Gastroesophageal sphincter (tissue), 3 donors: Measurements from ENCODE around the gene RNASEH2A.

Experiments
- POLR2AphosphoS5 ChIP-seq: sonication (generic); formaldehyde crosslinking; IDR thresholded peaks from one replicate; pipeline ENCODE4 v1.6.1; 2017; ENCODE audit warnings: antibody characterized with exemption
- TF ChIP-seq, protein P1 (sequence below), 4 experiments: fragments of 200-600 bp in 2 of 4; fragments of 450-650 bp in 2 of 4; sonication (generic) in 1 of 4; IDR thresholded peaks; one replicate each; pipeline ENCODE4 v1.5.1; 2017 to 2019; ENCODE audit warnings: antibody characterized with exemption in 4 of 4, mild to moderate bottlenecking in 2 of 4, moderate library complexity in 2 of 4

DNA sequence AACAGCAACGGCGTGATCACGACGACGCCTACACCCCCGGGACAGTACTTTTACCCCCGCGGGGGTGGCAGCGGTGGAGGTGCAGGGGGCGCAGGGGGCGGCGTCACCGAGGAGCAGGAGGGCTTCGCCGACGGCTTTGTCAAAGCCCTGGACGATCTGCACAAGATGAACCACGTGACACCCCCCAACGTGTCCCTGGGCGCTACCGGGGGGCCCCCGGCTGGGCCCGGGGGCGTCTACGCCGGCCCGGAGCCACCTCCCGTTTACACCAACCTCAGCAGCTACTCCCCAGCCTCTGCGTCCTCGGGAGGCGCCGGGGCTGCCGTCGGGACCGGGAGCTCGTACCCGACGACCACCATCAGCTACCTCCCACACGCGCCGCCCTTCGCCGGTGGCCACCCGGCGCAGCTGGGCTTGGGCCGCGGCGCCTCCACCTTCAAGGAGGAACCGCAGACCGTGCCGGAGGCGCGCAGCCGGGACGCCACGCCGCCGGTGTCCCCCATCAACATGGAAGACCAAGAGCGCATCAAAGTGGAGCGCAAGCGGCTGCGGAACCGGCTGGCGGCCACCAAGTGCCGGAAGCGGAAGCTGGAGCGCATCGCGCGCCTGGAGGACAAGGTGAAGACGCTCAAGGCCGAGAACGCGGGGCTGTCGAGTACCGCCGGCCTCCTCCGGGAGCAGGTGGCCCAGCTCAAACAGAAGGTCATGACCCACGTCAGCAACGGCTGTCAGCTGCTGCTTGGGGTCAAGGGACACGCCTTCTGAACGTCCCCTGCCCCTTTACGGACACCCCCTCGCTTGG is 14.1 kb upstream of the RNASEH2A start:
- TF ChIP-seq, protein P1, sequence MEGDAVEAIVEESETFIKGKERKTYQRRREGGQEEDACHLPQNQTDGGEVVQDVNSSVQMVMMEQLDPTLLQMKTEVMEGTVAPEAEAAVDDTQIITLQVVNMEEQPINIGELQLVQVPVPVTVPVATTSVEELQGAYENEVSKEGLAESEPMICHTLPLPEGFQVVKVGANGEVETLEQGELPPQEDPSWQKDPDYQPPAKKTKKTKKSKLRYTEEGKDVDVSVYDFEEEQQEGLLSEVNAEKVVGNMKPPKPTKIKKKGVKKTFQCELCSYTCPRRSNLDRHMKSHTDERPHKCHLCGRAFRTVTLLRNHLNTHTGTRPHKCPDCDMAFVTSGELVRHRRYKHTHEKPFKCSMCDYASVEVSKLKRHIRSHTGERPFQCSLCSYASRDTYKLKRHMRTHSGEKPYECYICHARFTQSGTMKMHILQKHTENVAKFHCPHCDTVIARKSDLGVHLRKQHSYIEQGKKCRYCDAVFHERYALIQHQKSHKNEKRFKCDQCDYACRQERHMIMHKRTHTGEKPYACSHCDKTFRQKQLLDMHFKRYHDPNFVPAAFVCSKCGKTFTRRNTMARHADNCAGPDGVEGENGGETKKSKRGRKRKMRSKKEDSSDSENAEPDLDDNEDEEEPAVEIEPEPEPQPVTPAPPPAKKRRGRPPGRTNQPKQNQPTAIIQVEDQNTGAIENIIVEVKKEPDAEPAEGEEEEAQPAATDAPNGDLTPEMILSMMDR (IDR thresholded peaks at IDR 0.05): no peak
- TF ChIP-seq POLR2AphosphoS5: peak; percentile 84
